Ramos (cell line): ENCODE measurements around the gene PAXX.
"Not testable (repeated sequence)": the region's sequence is repeated elsewhere in the genome, so short reads cannot be mapped to it uniquely, and the experiment has no call there.

Experiments
- in situ Hi-C: fragments of 300-500 bp; cut with MboI; formaldehyde crosslinking; loops from one replicate; pipeline ENCODE4 v1.14.3; 2022; ENCODE audit warnings: low sequenced_read_pairs; ENCODE audit not compliant: unreplicated experiment

PAXX gene

GRCh38 chr9:137027369-137028262 is 35.4 kb downstream of the PAXX start, which contains the start of gene ABCA2:
ABCA2 (minus strand) TSS chr9:137028237; CDS start chr9:137028140, 97 bp downstream.
- in situ Hi-C loops, result loop anchor here (5.0 kb wide), 1 partner anchor 75 kb away; the partner anchor contains the start of gene LCN12

- in situ Hi-C loops, result loop anchor here (5.0 kb wide), 1 partner anchor 76 kb away; the partner anchor contains the start of gene LCN12
These were observed 36.2 kb downstream of the PAXX start for GRCh38 chr9:137028263-137029057.

- in situ Hi-C loops, result loop anchor here (5.0 kb wide), 1 partner anchor 77 kb away; the partner anchor contains the start of gene LCN12
These were observed 37.1 kb downstream of the PAXX start for GRCh38 chr9:137029058-137029936.

- in situ Hi-C loops, result no loop called here
These were observed 37.8 kb downstream of the PAXX start for GRCh38 chr9:137030006-137030405.

GRCh38 chr9:137030538-137031527 is 38.6 kb downstream of the PAXX start:
- in situ Hi-C loops, result no loop called here

- in situ Hi-C loops, result no loop called here
These were observed 39.9 kb downstream of the PAXX start, which contains the start of gene FUT7 for GRCh38 chr9:137031904-137032640. FUT7 (minus strand) TSS chr9:137032088; CDS start chr9:137031991, 97 bp downstream.

GRCh38 chr9:137032858-137033257 is 40.6 kb downstream of the PAXX start:
- in situ Hi-C loops, result no loop called here

- in situ Hi-C loops, result not testable (repeated sequence)
These were observed 41.3 kb downstream of the PAXX start for GRCh38 chr9:137033481-137033880.

- in situ Hi-C loops, result no loop called here
These were observed 42.0 kb downstream of the PAXX start for GRCh38 chr9:137034039-137034708.

GRCh38 chr9:137034709-137035506 is 42.7 kb downstream of the PAXX start:
- in situ Hi-C loops, result loop anchor here (5.0 kb wide), 1 partner anchor 243 kb away; the partner anchor contains the start of gene TMEM141

- in situ Hi-C loops, result loop anchor here (5.0 kb wide), 1 partner anchor 243 kb away; the partner anchor contains the start of gene TMEM141
These were observed 43.2 kb downstream of the PAXX start for GRCh38 chr9:137035507-137035834.

- in situ Hi-C loops, result loop anchor here (5.0 kb wide), 1 partner anchor 244 kb away; the partner anchor contains the start of gene TMEM141
These were observed 43.7 kb downstream of the PAXX start for GRCh38 chr9:137035937-137036336.

- in situ Hi-C loops, result loop anchor here (5.0 kb wide), 1 partner anchor 245 kb away; the partner anchor contains the start of gene TMEM141
These were observed 44.8 kb downstream of the PAXX start for GRCh38 chr9:137037035-137037434.

- in situ Hi-C loops, result loop anchor here (5.0 kb wide), 1 partner anchor 245 kb away; the partner anchor contains the start of gene TMEM141
These were observed 45.3 kb downstream of the PAXX start for GRCh38 chr9:137037483-137037882.

GRCh38 chr9:137038916-137039315 is 46.7 kb downstream of the PAXX start:
- in situ Hi-C loops, result loop anchor here (5.0 kb wide), 1 partner anchor 247 kb away; the partner anchor contains the start of gene TMEM141
